ENCODE measurements around the gene PRKCD.

DNA sequence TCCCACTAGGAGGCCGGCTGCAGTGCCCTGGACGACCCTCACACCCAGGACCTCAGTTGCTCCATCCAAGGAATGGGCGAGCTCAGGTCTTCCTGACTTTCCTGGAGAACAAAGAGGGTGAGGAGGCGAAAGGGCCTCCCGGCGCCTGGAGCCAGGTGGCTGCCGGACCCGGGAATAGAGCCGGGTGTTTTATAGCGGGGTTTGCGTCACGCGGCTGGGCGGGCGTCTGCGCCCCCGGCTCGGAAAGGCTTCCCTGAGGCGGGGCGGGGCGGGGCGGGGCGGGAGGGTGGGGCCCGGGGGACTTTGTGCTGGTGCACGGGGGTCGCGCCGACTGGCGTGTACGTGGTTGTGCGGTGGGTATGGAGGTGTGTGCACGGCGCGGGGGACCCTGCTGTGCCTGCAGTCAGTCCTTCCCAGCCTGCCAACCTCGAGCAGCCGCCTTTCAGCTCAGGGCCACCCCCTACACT lies 4.6 kb upstream of the PRKCD start:
- TF ChIP-seq CTCF (IDR thresholded peaks at IDR 0.05) (no peak), ZFX (IDR thresholded peaks at IDR 0.05; ENCODE audit: borderline replicate concordance) (no peak)
